HG03469 (cell line): ENCODE data around the gene BBS1.
"Not testable (repeated sequence)": the region's sequence is repeated elsewhere in the genome, so short reads cannot be mapped to it uniquely, and the experiment has no call there.

Source experiments
- ATAC-seq: cut with Tn5 transposase; IDR thresholded peaks from one replicate; pipeline ENCODE4 v1.9.1; 2021; ENCODE audit warnings: mild to moderate bottlenecking, moderate library complexity, moderate number of reproducible peaks; ENCODE audit not compliant: unreplicated experiment

BBS1 gene

GRCh38 chr11:66510271-66510989, at the start of gene BBS1:
Gene BBS1 (plus strand): TSS chr11:66510635. CDS start chr11:66510660, 25 bp downstream.
- ATAC-seq, result no peak

- no peak for ATAC-seq
Measured at GRCh38 chr11:66462010-66462409, 48.4 kb upstream of the BBS1 start.

GRCh38 chr11:66462911-66463310, 47.5 kb upstream of the BBS1 start:
- ATAC-seq, result no peak

- not testable (repeated sequence) for ATAC-seq
Measured at GRCh38 chr11:66464116-66464515, 46.3 kb upstream of the BBS1 start.

GRCh38 chr11:66464916-66465315, 45.5 kb upstream of the BBS1 start:
- ATAC-seq, result no peak

GRCh38 chr11:66465373-66466224, 44.8 kb upstream of the BBS1 start:
- ATAC-seq, result no peak

- peak; percentile 41 for ATAC-seq
Measured at GRCh38 chr11:66466225-66467033, 44.0 kb upstream of the BBS1 start, which contains the start of gene PELI3. Gene PELI3 (plus strand): TSS chr11:66466905. CDS start chr11:66468129, 1,224 bp downstream.

- peak; percentile 20 for ATAC-seq
Measured at GRCh38 chr11:66467034-66467659, 43.3 kb upstream of the BBS1 start.

- ATAC-seq, result no peak
Measured at GRCh38 chr11:66467756-66468155, 42.7 kb upstream of the BBS1 start.

- no peak for ATAC-seq
Measured at GRCh38 chr11:66468691-66469090, 41.7 kb upstream of the BBS1 start.

GRCh38 chr11:66469441-66469840, 41.0 kb upstream of the BBS1 start:
- ATAC-seq, result no peak

GRCh38 chr11:66470015-66470414, 40.4 kb upstream of the BBS1 start:
- ATAC-seq, result no peak

- no peak for ATAC-seq
Measured at GRCh38 chr11:66471142-66471541, 39.3 kb upstream of the BBS1 start.

- no peak for ATAC-seq
Measured at GRCh38 chr11:66472054-66472453, 38.4 kb upstream of the BBS1 start.

- ATAC-seq, result no peak
Measured at GRCh38 chr11:66473167-66473566, 37.3 kb upstream of the BBS1 start.

- ATAC-seq, result no peak
Measured at GRCh38 chr11:66473608-66474515, 36.6 kb upstream of the BBS1 start.

- no peak for ATAC-seq
Measured at GRCh38 chr11:66475349-66476172, 34.9 kb upstream of the BBS1 start.

- no peak for ATAC-seq
Measured at GRCh38 chr11:66476173-66476840, 34.1 kb upstream of the BBS1 start.
